ACC112 (cell line): ENCODE results near the gene LPIN1.
A peak's percentile ranks its signal among the peaks of the same experiment; 100 is the strongest.

Experiments used
- H2AFZ ChIP-seq: fragments of 200-600 bp; sonication (generic); one replicate; pipeline ENCODE4 v1.6.0; 2017; ENCODE audit warnings: antibody characterized with exemption, low read length; ENCODE audit not compliant: unreplicated experiment
- H3K27ac ChIP-seq: fragments of 200-600 bp; sonication (generic); 2 replicates; pipeline ENCODE4 v1.5.1; 2014; ENCODE audit warnings: low read depth, mild to moderate bottlenecking, antibody characterized with exemption, low read length, moderate library complexity
- H3K27me3 ChIP-seq: fragments of 200-600 bp; sonication (generic); 2 replicates; pipeline ENCODE4 v1.6.1; 2014; ENCODE audit warnings: mild to moderate bottlenecking, antibody characterized with exemption, low read length, moderate library complexity, mixed read lengths; ENCODE audit not compliant: insufficient read depth
- H3K36me3 ChIP-seq: fragments of 200-600 bp; sonication (generic); 2 replicates; pipeline ENCODE4 v1.6.1; 2016; ENCODE audit warnings: mild to moderate bottlenecking, antibody characterized with exemption, low read length, moderate library complexity, mixed read lengths; ENCODE audit not compliant: insufficient read depth
- H3K4me1 ChIP-seq: fragments of 200-600 bp; sonication (generic); one replicate; pipeline ENCODE4 v1.6.1; 2016; ENCODE audit warnings: low read length, mixed read lengths; ENCODE audit not compliant: insufficient read depth, unreplicated experiment, control insufficient read depth
- H3K4me3 ChIP-seq: fragments of 200-600 bp; sonication (generic); 2 replicates; pipeline ENCODE4 v1.5.1; 2014; ENCODE audit warnings: mild to moderate bottlenecking, low read depth, low read length
- H3K79me2 ChIP-seq: fragments of 200-600 bp; sonication (generic); one replicate; pipeline ENCODE4 v1.6.0; 2016; ENCODE audit warnings: low read length; ENCODE audit not compliant: control insufficient read depth, unreplicated experiment, insufficient read depth

LPIN1 gene

GRCh38 chr2:11746376-11746806, at the start of gene LPIN1:
LPIN1 (plus strand) TSS chr2:11746632; CDS start chr2:11765542, 18,910 bp downstream.
- Histone ChIP-seq H2AFZ (peak within 1 kb of the TSS; percentile 84), H3K4me3 (peak within 1 kb of the TSS; percentile 85), H3K79me2 (peaks cover 45% of the 10 kb centered on the region), H3K27ac (peak within 1 kb of the TSS; percentile 26; the same call in 1 of the 2 replicates), H3K36me3 (no peaks in the 10 kb centered on the region), H3K4me1 (peaks cover 38% of the 10 kb centered on the region), H3K27me3 (no peaks in the 10 kb centered on the region)

GRCh38 chr2:11696736-11697102, 49.7 kb upstream of the LPIN1 start:
- Histone ChIP-seq H2AFZ (no peak overlapping the region), H3K79me2 (no peaks in the 10 kb centered on the region), H3K36me3 (no peaks in the 10 kb centered on the region), H3K4me3 (no peak overlapping the region), H3K27me3 (no peaks in the 10 kb centered on the region), H3K27ac (peak overlapping the region; percentile 83; the same call in 1 of the 2 replicates), H3K4me1 (peaks cover 28% of the 10 kb centered on the region)

GRCh38 chr2:11697103-11697871, 49.1 kb upstream of the LPIN1 start:
- no peaks in the 10 kb centered on the region for H3K79me2 ChIP-seq
- peak overlapping the region; percentile 83 for H3K27ac ChIP-seq
- no peak overlapping the region; the same call in 1 of the 2 replicates for H3K4me3 ChIP-seq
- H2AFZ ChIP-seq: peak overlapping the region; percentile 17
- no peaks in the 10 kb centered on the region for H3K36me3 ChIP-seq
- no peaks in the 10 kb centered on the region for H3K27me3 ChIP-seq
- peaks cover 28% of the 10 kb centered on the region for H3K4me1 ChIP-seq

GRCh38 chr2:11698009-11698922, 48.2 kb upstream of the LPIN1 start:
- H3K4me3 ChIP-seq: no peak overlapping the region
- peaks cover 36% of the 10 kb centered on the region for H3K4me1 ChIP-seq
- H2AFZ ChIP-seq: peak overlapping the region; percentile 17
- H3K79me2 ChIP-seq: no peaks in the 10 kb centered on the region
- no peaks in the 10 kb centered on the region for H3K27me3 ChIP-seq
- no peaks in the 10 kb centered on the region for H3K36me3 ChIP-seq
- H3K27ac ChIP-seq: peak overlapping the region; percentile 83

GRCh38 chr2:11699686-11700670, 46.5 kb upstream of the LPIN1 start:
- Histone ChIP-seq H3K79me2 (no peaks in the 10 kb centered on the region), H3K4me3 (no peak overlapping the region), H3K36me3 (no peaks in the 10 kb centered on the region), H2AFZ (no peak overlapping the region), H3K4me1 (peaks cover 51% of the 10 kb centered on the region), H3K27ac (no peak overlapping the region), H3K27me3 (no peaks in the 10 kb centered on the region)

- no peaks in the 10 kb centered on the region for H3K36me3 ChIP-seq
Measured at GRCh38 chr2:11701206-11701605, 45.2 kb upstream of the LPIN1 start.

GRCh38 chr2:11701751-11702301, 44.6 kb upstream of the LPIN1 start:
- H3K27ac ChIP-seq: no peak overlapping the region
- peaks cover 44% of the 10 kb centered on the region for H3K4me1 ChIP-seq
- H3K27me3 ChIP-seq: no peaks in the 10 kb centered on the region
- H2AFZ ChIP-seq: no peak overlapping the region
- no peaks in the 10 kb centered on the region for H3K79me2 ChIP-seq
- no peaks in the 10 kb centered on the region for H3K36me3 ChIP-seq
- H3K4me3 ChIP-seq: no peak overlapping the region

More at GRCh38 chr2:11701206-11701605, 45.2 kb upstream of the LPIN1 start:
- no peak overlapping the region for H2AFZ ChIP-seq
- no peaks in the 10 kb centered on the region for H3K27me3 ChIP-seq
- no peaks in the 10 kb centered on the region for H3K79me2 ChIP-seq
- peaks cover 50% of the 10 kb centered on the region for H3K4me1 ChIP-seq
- H3K27ac ChIP-seq: no peak overlapping the region
- H3K4me3 ChIP-seq: no peak overlapping the region

GRCh38 chr2:11702946-11703345, 43.5 kb upstream of the LPIN1 start:
- H3K27ac ChIP-seq: no peak overlapping the region
- H3K79me2 ChIP-seq: no peaks in the 10 kb centered on the region
- no peaks in the 10 kb centered on the region for H3K36me3 ChIP-seq
- peaks cover 33% of the 10 kb centered on the region for H3K4me1 ChIP-seq
- no peak overlapping the region for H3K4me3 ChIP-seq
- H2AFZ ChIP-seq: no peak overlapping the region
- H3K27me3 ChIP-seq: no peaks in the 10 kb centered on the region

GRCh38 chr2:11703700-11704099, 42.7 kb upstream of the LPIN1 start:
- no peaks in the 10 kb centered on the region for H3K79me2 ChIP-seq
- no peaks in the 10 kb centered on the region for H3K27me3 ChIP-seq
- no peaks in the 10 kb centered on the region for H3K36me3 ChIP-seq
- H3K27ac ChIP-seq: no peak overlapping the region
- peaks cover 26% of the 10 kb centered on the region for H3K4me1 ChIP-seq
- H2AFZ ChIP-seq: no peak overlapping the region
- H3K4me3 ChIP-seq: no peak overlapping the region
